GM23338 (cell line): Measurements from ENCODE around the gene TMEM255B.

Source experiments
- CREB1 ChIP-seq: fragments of 250-450 bp; sonication (Bioruptor Pico); IDR thresholded peaks from 2 replicates; pipeline ENCODE4 v1.5.0; 2020; ENCODE audit warnings: low read depth, mild to moderate bottlenecking, moderate library complexity
- CTCF ChIP-seq, 2 experiments: fragments of 200-600 bp in 1 of 2; sonication (generic) in 1 of 2; conservative IDR thresholded peaks; 2 replicates each; pipeline versions ENCODE4 v1.5.1 to v1.6.1; 2016 to 2017; ENCODE audit warnings: antibody characterized with exemption in 2 of 2, low read depth in 2 of 2, mild to moderate bottlenecking in 2 of 2, moderate library complexity in 1 of 2
- EZH2 ChIP-seq: fragments of 200-600 bp; sonication (generic); IDR thresholded peaks from one replicate; pipeline ENCODE4 v1.8.0; 2017; ENCODE audit warnings: antibody characterized with exemption, mild to moderate bottlenecking, low read depth; ENCODE audit not compliant: unreplicated experiment
- EZH2phosphoT487 ChIP-seq: fragments of 200-600 bp; sonication (generic); IDR thresholded peaks from one replicate; pipeline ENCODE4 v1.8.1; 2018; ENCODE audit warnings: antibody characterized with exemption; ENCODE audit not compliant: unreplicated experiment
- JUNB ChIP-seq: IDR thresholded peaks from one replicate; pipeline ENCODE4 v1.6.1; 2016; ENCODE audit warnings: antibody characterized with exemption; ENCODE audit not compliant: unreplicated experiment
- NANOG ChIP-seq: IDR thresholded peaks from 2 replicates; pipeline ENCODE4 v1.6.1; 2016; ENCODE audit warnings: antibody characterized with exemption, borderline replicate concordance
- POLR2AphosphoS5 ChIP-seq: IDR thresholded peaks from 2 replicates; pipeline ENCODE4 v1.6.1; 2016; ENCODE audit warnings: antibody characterized with exemption, low read depth
- STAT1 ChIP-seq: IDR thresholded peaks from one replicate; pipeline ENCODE4 v1.6.1; 2016; ENCODE audit warnings: antibody characterized with exemption; ENCODE audit not compliant: unreplicated experiment
- ZNF114 ChIP-seq: fragments of 250-450 bp; sonication (Bioruptor Pico); IDR thresholded peaks from 2 replicates; pipeline ENCODE4 v1.5.0; 2020; ENCODE audit warnings: mild to moderate bottlenecking, moderate library complexity
- ZNF331 ChIP-seq: fragments of 250-450 bp; sonication (Bioruptor Pico); IDR thresholded peaks from 2 replicates; pipeline ENCODE4 v1.5.0; 2020; ENCODE audit warnings: low read depth, mild to moderate bottlenecking, moderate library complexity
- ZNF462 ChIP-seq: fragments of 250-450 bp; sonication (Bioruptor Pico); IDR thresholded peaks from 2 replicates; pipeline ENCODE4 v1.5.0; 2020; ENCODE audit warnings: mild to moderate bottlenecking, moderate library complexity
- TF ChIP-seq, protein P1 (sequence below): IDR thresholded peaks from one replicate; pipeline ENCODE4 v1.6.1; 2018; ENCODE audit warnings: antibody characterized with exemption; ENCODE audit not compliant: unreplicated experiment
- TF ChIP-seq, protein P2 (sequence below): IDR thresholded peaks from 2 replicates; pipeline ENCODE4 v1.6.1; 2016; ENCODE audit warnings: antibody characterized with exemption

DNA sequence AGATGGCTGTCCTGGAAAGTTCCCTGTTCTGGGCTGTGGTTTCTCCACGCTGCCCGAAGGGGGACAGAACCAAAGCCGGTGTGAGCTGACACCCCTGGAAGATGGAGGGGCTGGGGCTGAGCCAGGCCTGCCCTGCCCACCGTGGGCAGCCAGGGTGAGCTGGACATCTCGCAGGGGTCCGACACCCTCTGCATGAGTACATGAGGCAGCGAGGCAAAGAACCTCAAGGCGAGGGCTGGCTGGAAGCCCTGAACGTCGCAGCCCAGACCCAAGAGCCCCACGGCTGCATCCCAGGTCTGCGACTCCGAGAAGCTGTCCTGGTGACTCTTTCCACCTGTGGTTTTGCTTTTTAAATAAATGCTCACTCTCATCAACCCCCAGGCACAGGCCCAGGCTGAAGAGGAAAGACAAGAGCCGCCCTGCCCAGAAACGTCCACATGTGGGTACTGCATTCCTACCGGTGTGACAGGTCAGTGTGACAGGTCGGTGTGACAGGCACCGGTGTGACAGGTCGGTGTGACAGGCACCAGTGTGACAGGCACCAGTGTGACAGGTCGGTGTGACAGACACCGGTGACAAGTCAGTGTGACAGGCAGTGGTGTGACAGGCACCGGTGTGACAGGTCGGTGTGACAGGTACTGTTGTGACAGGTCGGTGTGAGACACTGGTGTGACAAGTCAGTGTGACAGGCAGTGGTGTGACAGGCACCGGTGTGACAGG lies 74.2 kb downstream of the TMEM255B start:
- TF ChIP-seq POLR2AphosphoS5, result no peak
- TF ChIP-seq CTCF (conservative IDR thresholded peaks at IDR 0.05; ENCODE audit: low read depth in 2 of 2), result no peak
- no peak for TF ChIP-seq EZH2
- TF ChIP-seq, protein P1, sequence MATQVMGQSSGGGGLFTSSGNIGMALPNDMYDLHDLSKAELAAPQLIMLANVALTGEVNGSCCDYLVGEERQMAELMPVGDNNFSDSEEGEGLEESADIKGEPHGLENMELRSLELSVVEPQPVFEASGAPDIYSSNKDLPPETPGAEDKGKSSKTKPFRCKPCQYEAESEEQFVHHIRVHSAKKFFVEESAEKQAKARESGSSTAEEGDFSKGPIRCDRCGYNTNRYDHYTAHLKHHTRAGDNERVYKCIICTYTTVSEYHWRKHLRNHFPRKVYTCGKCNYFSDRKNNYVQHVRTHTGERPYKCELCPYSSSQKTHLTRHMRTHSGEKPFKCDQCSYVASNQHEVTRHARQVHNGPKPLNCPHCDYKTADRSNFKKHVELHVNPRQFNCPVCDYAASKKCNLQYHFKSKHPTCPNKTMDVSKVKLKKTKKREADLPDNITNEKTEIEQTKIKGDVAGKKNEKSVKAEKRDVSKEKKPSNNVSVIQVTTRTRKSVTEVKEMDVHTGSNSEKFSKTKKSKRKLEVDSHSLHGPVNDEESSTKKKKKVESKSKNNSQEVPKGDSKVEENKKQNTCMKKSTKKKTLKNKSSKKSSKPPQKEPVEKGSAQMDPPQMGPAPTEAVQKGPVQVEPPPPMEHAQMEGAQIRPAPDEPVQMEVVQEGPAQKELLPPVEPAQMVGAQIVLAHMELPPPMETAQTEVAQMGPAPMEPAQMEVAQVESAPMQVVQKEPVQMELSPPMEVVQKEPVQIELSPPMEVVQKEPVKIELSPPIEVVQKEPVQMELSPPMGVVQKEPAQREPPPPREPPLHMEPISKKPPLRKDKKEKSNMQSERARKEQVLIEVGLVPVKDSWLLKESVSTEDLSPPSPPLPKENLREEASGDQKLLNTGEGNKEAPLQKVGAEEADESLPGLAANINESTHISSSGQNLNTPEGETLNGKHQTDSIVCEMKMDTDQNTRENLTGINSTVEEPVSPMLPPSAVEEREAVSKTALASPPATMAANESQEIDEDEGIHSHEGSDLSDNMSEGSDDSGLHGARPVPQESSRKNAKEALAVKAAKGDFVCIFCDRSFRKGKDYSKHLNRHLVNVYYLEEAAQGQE, result no peak
- no peak for TF ChIP-seq ZNF331 (CRISPR knock-in tag)
- no peak for TF ChIP-seq EZH2phosphoT487
- TF ChIP-seq CREB1 (CRISPR knock-in tag), result no peak
- TF ChIP-seq JUNB, result no peak
- TF ChIP-seq, protein P2, sequence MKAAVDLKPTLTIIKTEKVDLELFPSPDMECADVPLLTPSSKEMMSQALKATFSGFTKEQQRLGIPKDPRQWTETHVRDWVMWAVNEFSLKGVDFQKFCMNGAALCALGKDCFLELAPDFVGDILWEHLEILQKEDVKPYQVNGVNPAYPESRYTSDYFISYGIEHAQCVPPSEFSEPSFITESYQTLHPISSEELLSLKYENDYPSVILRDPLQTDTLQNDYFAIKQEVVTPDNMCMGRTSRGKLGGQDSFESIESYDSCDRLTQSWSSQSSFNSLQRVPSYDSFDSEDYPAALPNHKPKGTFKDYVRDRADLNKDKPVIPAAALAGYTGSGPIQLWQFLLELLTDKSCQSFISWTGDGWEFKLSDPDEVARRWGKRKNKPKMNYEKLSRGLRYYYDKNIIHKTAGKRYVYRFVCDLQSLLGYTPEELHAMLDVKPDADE, result no peak
- no peak for TF ChIP-seq NANOG
- TF ChIP-seq ZNF114 (CRISPR knock-in tag), result no peak
- TF ChIP-seq STAT1, result no peak
- no peak for TF ChIP-seq ZNF462
